NB4 (cell line): ENCODE measurements around the gene C1QTNF9B.
"Not testable (repeated sequence)": the region's sequence is repeated elsewhere in the genome, so short reads cannot be mapped to it uniquely, and the experiment has no call there.

Experiments
- CTCF ChIP-seq: IDR thresholded peaks from one replicate; pipeline ENCODE4 v1.5.1; 2012; ENCODE audit warnings: low read depth, low read length
- MAX ChIP-seq: IDR thresholded peaks from 2 replicates; pipeline ENCODE4 v1.6.1; 2011; ENCODE audit warnings: low read depth, low read length
- MYC ChIP-seq: IDR thresholded peaks from 2 replicates; pipeline ENCODE4 v1.6.1; 2011; ENCODE audit warnings: low read depth, low read length
- POLR2A ChIP-seq: IDR thresholded peaks from 2 replicates; pipeline ENCODE4 v1.6.1; 2011; ENCODE audit warnings: mild to moderate bottlenecking; ENCODE audit not compliant: insufficient read length; ENCODE audit errors: extremely low read depth

GRCh38 chr13:23884361-23884760 lies 12.9 kb downstream of the C1QTNF9B start:
- not testable (repeated sequence) for TF ChIP-seq CTCF, MAX, POLR2A, MYC
